Choroid plexus epithelial cell (primary cell): Measurements from ENCODE around the gene PAPOLG.

Experiments used
- DNase-seq: peaks from one replicate; pipeline ENCODE4 v3.0.0-alpha.2; 2010; ENCODE audit warnings: low read depth
- H3K4me3 ChIP-seq: 2 replicates; pipeline ENCODE4 v1.5.1; 2011; ENCODE audit warnings: low read depth, mild to moderate bottlenecking, control low read depth, low read length, moderate library complexity
- CTCF ChIP-seq: conservative IDR thresholded peaks from 2 replicates; pipeline ENCODE4 v1.5.1; 2011; ENCODE audit warnings: low read depth, mild to moderate bottlenecking, control low read depth, inconsistent platforms, low read length, moderate library complexity

The PAPOLG gene

GRCh38 chr2:60771508-60771907 lies 15.4 kb downstream of the PAPOLG start:
- DNase-seq: no peak
- TF ChIP-seq CTCF: no peak
- H3K4me3 ChIP-seq: no peak overlapping the region

GRCh38 chr2:60775048-60775639 lies 19.1 kb downstream of the PAPOLG start:
- H3K4me3 ChIP-seq: no peak overlapping the region
- DNase-seq: no peak
- no peak for TF ChIP-seq CTCF

- no peak for DNase-seq
- no peak overlapping the region for H3K4me3 ChIP-seq
- no peak for TF ChIP-seq CTCF
Observed at GRCh38 chr2:60778352-60778751, 22.3 kb downstream of the PAPOLG start.

- H3K4me3 ChIP-seq: no peak overlapping the region
- TF ChIP-seq CTCF: no peak
- DNase-seq: no peak
Observed at GRCh38 chr2:60779426-60779825, 23.4 kb downstream of the PAPOLG start.

- no peak overlapping the region for H3K4me3 ChIP-seq
Observed at GRCh38 chr2:60780721-60781120, 24.7 kb downstream of the PAPOLG start.

GRCh38 chr2:60793169-60793568 lies 37.1 kb downstream of the PAPOLG start:
- DNase-seq: no peak
- no peak for TF ChIP-seq CTCF
- no peak overlapping the region for H3K4me3 ChIP-seq

More at GRCh38 chr2:60780721-60781120, 24.7 kb downstream of the PAPOLG start:
- TF ChIP-seq CTCF: no peak
- no peak for DNase-seq

GRCh38 chr2:60794271-60794863 lies 38.3 kb downstream of the PAPOLG start:
- H3K4me3 ChIP-seq: no peak overlapping the region
- TF ChIP-seq CTCF: peak; percentile 61
- peak; percentile 56 for DNase-seq
